ENCODE measurements around the gene FAM13A. TPM values are rescaled to one million over a fixed set of nuclear protein-coding genes. Genes with fewer than 3 reads are reported as not detected.

FAM13A gene
- total and polyA plus RNA-seq, 9 of the 15 experiments (the other 6 are each of a cell fraction or from before 2014, with no cell fraction given): 11.3 to 23.3 (median 14.7) TPM

DNA sequence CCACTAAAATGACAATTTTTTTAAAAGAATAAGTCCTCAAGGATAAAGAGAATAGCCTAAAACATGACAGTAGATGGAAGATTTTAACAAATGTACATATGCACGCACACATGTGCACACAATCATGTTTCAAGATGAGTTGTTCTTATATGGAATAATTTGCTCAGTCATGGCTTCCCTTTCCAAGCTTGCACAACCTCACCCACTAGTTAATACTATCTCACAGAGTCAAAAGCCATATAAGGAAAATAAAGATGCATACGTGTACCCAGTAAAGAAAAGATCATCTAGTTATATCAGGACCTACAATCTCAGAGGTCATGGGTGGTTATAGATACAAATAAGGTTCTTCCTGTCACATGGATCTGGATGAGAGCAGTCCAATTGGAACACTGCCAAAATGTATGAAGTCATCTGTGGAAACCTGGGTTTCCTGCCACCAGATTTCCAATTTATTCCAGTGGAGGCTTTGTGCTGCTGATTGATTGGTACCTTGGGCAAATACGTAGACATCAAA lies 56.1 kb downstream of the FAM13A start (continued):
- TF ChIP-seq RNF2 (IDR thresholded peaks at IDR 0.05) (no peak), SIRT6 (IDR thresholded peaks at IDR 0.05; ENCODE audit: low read depth, low read length) (no peak), ZNF830 (CRISPR knock-in tag; IDR thresholded peaks at IDR 0.05) (no peak), DIDO1 (tag; IDR thresholded peaks at IDR 0.05; ENCODE audit: low read depth) (no peak), ZNF444 (CRISPR knock-in tag; IDR thresholded peaks at IDR 0.05) (no peak), ZNF445 (CRISPR knock-in tag; IDR thresholded peaks at IDR 0.05; ENCODE audit: low read depth) (no peak), KDM1A (IDR thresholded peaks at IDR 0.05) (peak in 1 of 2 experiments; percentile 18; a peak in 1 of 4 replicates), TAF9B (IDR thresholded peaks at IDR 0.05; ENCODE audit: partially characterized antibody) (no peak), SMAD2 (IDR thresholded peaks at IDR 0.05; ENCODE audit: low read depth, low read length) (no peak), ARID2 (IDR thresholded peaks at IDR 0.05) (no peak), TARDBP (IDR thresholded peaks at IDR 0.05) (no peak), ATF1 (CRISPR knock-in tag; IDR thresholded peaks at IDR 0.05) (no peak), ATF1 (tag; IDR thresholded peaks at IDR 0.05) (no peak), SMARCC2 (IDR thresholded peaks at IDR 0.05; ENCODE audit: low read depth) (no peak), COPS2 (conservative IDR thresholded peaks at IDR 0.05) (no peak), POLR2AphosphoS2 (IDR thresholded peaks at IDR 0.05; ENCODE audit: low read length) (no peak), YY1 (IDR thresholded peaks at IDR 0.05; ENCODE audit: borderline replicate concordance in 1 of 3, control insufficient read depth in 1 of 3, extremely low read depth in 1 of 3, insufficient read depth in 3 of 3, insufficient read length in 1 of 3, insufficient replicate concordance in 2 of 3, low read depth in 1 of 3, low read length in 2 of 3) (no peak), MEF2D (tag; conservative IDR thresholded peaks at IDR 0.05; ENCODE audit: low read depth) (peak; percentile 50; the same call in 1 of the 2 replicates), FOXJ2 (tag; IDR thresholded peaks at IDR 0.05) (peak; percentile 45; the same call in 1 of the 2 replicates), SRSF3 (IDR thresholded peaks at IDR 0.05; ENCODE audit: insufficient read depth, low read length) (no peak), FUS (optimal IDR thresholded peaks at IDR 0.05; ENCODE audit: low read depth, low read length) (no peak)
- TF ChIP-seq, protein P1, sequence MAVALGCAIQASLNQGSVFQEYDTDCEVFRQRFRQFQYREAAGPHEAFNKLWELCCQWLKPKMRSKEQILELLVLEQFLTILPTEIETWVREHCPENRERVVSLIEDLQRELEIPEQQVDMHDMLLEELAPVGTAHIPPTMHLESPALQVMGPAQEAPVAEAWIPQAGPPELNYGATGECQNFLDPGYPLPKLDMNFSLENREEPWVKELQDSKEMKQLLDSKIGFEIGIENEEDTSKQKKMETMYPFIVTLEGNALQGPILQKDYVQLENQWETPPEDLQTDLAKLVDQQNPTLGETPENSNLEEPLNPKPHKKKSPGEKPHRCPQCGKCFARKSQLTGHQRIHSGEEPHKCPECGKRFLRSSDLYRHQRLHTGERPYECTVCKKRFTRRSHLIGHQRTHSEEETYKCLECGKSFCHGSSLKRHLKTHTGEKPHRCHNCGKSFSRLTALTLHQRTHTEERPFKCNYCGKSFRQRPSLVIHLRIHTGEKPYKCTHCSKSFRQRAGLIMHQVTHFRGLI (CRISPR knock-in tag; IDR thresholded peaks at IDR 0.05): no peak
- TF ChIP-seq, protein P2, sequence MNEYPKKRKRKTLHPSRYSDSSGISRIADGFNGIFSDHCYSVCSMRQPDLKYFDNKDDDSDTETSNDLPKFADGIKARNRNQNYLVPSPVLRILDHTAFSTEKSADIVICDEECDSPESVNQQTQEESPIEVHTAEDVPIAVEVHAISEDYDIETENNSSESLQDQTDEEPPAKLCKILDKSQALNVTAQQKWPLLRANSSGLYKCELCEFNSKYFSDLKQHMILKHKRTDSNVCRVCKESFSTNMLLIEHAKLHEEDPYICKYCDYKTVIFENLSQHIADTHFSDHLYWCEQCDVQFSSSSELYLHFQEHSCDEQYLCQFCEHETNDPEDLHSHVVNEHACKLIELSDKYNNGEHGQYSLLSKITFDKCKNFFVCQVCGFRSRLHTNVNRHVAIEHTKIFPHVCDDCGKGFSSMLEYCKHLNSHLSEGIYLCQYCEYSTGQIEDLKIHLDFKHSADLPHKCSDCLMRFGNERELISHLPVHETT (CRISPR knock-in tag; conservative IDR thresholded peaks at IDR 0.05 in 1 of 2, IDR thresholded peaks at IDR 0.05 in 1 of 2): peak in 1 of 2 experiments; percentile 92; a peak in 2 of 4 replicates
- TF ChIP-seq, protein P3, sequence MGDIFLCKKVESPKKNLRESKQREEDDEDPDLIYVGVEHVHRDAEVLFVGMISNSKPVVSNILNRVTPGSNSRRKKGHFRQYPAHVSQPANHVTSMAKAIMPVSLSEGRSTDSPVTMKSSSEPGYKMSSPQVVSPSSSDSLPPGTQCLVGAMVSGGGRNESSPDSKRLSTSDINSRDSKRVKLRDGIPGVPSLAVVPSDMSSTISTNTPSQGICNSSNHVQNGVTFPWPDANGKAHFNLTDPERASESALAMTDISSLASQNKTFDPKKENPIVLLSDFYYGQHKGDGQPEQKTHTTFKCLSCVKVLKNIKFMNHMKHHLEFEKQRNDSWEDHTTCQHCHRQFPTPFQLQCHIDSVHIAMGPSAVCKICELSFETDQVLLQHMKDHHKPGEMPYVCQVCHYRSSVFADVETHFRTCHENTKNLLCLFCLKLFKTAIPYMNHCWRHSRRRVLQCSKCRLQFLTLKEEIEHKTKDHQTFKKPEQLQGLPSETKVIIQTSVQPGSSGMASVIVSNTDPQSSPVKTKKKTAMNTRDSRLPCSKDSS (IDR thresholded peaks at IDR 0.05; ENCODE audit: low read depth, partially characterized antibody): no peak
- TF ChIP-seq, protein P4, sequence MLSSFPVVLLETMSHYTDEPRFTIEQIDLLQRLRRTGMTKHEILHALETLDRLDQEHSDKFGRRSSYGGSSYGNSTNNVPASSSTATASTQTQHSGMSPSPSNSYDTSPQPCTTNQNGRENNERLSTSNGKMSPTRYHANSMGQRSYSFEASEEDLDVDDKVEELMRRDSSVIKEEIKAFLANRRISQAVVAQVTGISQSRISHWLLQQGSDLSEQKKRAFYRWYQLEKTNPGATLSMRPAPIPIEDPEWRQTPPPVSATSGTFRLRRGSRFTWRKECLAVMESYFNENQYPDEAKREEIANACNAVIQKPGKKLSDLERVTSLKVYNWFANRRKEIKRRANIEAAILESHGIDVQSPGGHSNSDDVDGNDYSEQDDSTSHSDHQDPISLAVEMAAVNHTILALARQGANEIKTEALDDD (IDR thresholded peaks at IDR 0.05): peak; percentile 86

Measured in K562 (cell line).